BLaER1 (cell line): ENCODE data around the gene MSANTD7.

ENCODE experiments used
- H3K27ac ChIP-seq: shearing (Covaris generic); formaldehyde crosslinking; 2 replicates; pipeline ENCODE4 v1.8.1; 2022
- H3K27me3 ChIP-seq: shearing (Covaris generic); formaldehyde crosslinking; 2 replicates; pipeline ENCODE4 v1.8.1; 2022
- H3K36me3 ChIP-seq: shearing (Covaris generic); formaldehyde crosslinking; 2 replicates; pipeline ENCODE4 v1.8.1; 2022
- H3K4me1 ChIP-seq: shearing (Covaris generic); formaldehyde crosslinking; 2 replicates; pipeline ENCODE4 v1.8.1; 2022
- H3K4me2 ChIP-seq: shearing (Covaris generic); formaldehyde crosslinking; 2 replicates; pipeline ENCODE4 v1.8.1; 2022
- H3K4me3 ChIP-seq: shearing (Covaris generic); formaldehyde crosslinking; 2 replicates; pipeline ENCODE4 v1.8.1; 2022
- H3K9ac ChIP-seq: shearing (Covaris generic); formaldehyde crosslinking; 2 replicates; pipeline ENCODE4 v1.8.1; 2022
- H3K9me3 ChIP-seq: shearing (Covaris generic); formaldehyde crosslinking; 2 replicates; pipeline ENCODE4 v1.8.1; 2022
- H4K20me1 ChIP-seq: shearing (Covaris generic); formaldehyde crosslinking; 2 replicates; pipeline ENCODE4 v1.8.1; 2022
- Cebpa-rat ChIP-seq: shearing (Covaris generic); IDR thresholded peaks from 2 replicates; pipeline ENCODE4 v1.8.1; 2022

Gene MSANTD7

DNA sequence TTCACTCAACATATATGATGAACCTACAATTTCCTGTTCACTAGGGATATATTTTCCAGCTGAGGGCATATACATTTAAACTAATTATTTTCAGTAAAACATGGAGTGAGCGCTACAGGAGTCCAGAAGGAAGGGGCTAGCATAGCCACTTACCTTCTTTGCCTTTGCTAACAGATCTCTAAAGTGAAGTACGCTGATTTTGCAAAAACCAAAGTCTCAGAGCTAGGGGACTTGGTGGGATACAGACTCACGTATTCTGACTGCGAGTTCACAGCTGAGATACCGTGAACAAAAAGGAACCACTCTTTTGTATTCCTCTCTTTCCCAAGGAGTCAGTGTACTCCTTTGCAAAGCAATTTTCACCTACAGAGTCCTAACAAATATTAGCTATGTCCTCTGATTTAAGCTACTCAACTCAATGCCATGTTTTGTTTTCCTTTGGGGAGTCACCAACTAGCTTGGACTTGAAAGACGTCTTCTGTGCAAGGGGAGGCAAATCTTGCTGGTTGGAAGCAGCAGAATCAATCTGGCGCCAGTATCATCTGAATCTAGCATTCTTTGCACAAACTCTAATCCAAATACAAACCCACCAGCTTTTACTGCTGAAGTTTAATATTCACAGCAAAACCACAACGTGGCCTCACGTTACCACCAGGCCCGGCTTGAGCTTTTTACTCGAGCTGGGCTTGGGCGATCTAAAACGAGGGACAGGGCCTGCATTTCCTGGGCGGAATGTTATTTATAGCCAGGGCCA is 926 bp upstream of the MSANTD7 start:
- Histone ChIP-seq H4K20me1 (peaks cover 26% of the 10 kb centered on the region), H3K27me3 (no peaks in the 10 kb centered on the region), H3K4me1 (peaks cover 24% of the 10 kb centered on the region), H3K4me2 (peak overlapping the region; percentile 87), H3K9ac (peak overlapping the region; percentile 96), H3K27ac (peak overlapping the region; percentile 83), H3K36me3 (peaks cover 21% of the 10 kb centered on the region), H3K4me3 (peak overlapping the region; percentile 99), H3K9me3 (no peaks in the 10 kb centered on the region)
- no peak for TF ChIP-seq Cebpa-rat

DNA sequence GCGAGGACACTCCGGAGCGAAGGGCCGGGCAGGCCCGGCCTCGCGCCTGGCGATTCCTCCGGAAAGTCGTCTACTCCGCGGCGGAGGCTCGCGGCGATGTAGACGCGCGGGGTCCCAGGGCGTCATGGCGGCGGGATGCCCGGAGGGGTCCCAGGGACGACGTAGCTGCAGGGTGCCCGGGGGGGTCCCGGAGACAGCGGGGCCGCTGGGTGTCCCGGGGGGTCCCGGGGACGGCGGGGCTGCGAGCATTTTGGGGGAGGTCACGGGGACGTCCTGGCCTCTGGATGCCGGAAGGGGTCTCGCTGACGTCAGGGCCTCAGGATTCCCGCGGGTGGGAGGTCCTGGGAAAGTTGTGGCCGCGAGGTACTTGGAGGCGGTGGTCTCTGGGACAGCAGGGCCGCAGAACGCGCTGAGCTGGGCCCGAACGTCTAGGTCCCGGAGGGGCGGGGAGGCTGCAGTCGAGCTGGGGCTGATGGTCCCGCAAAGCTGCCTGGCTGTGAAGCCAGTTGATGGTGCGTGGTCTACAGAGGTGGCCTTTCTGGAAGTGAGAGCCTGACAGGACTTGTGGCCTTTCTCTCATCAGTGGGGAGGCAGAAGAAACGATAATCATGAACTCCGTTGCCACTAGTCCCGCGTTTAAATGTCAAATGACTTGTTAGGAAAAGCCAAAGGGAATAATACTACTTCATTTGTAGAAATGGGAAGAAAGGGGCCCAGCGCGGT is 637 bp downstream of the MSANTD7 start:
- Histone ChIP-seq H3K9ac (peak overlapping the region; percentile 96), H3K4me3 (peak overlapping the region; percentile 99), H3K4me1 (peaks cover 24% of the 10 kb centered on the region), H3K36me3 (peaks cover 37% of the 10 kb centered on the region), H3K9me3 (no peaks in the 10 kb centered on the region), H3K4me2 (peak overlapping the region; percentile 93), H4K20me1 (peaks cover 35% of the 10 kb centered on the region), H3K27me3 (no peaks in the 10 kb centered on the region), H3K27ac (peak overlapping the region; percentile 94)
- TF ChIP-seq Cebpa-rat, result no peak

DNA sequence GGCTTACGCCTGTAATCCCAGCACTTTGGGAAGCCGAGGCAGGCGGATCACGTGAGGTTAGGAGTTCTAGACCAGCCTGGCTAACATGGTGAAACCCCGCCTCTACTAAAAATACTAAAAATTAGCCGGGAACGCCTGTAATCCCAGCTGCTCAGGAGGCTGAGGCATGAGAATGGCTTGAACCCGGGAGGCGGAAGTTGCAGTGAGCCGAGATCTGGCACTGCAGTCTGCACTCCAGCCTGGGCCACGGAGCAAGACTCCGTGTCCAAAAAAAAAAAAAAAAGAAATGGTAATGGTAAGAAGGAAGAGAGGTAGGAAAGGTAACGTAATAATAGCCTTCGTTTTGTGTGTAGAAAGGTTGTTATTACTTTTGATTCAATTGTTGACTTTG is 1.2 kb downstream of the MSANTD7 start:
- no peak for TF ChIP-seq Cebpa-rat
- H3K9me3 ChIP-seq, result no peaks in the 10 kb centered on the region
- peaks cover 43% of the 10 kb centered on the region for H3K36me3 ChIP-seq

DNA sequence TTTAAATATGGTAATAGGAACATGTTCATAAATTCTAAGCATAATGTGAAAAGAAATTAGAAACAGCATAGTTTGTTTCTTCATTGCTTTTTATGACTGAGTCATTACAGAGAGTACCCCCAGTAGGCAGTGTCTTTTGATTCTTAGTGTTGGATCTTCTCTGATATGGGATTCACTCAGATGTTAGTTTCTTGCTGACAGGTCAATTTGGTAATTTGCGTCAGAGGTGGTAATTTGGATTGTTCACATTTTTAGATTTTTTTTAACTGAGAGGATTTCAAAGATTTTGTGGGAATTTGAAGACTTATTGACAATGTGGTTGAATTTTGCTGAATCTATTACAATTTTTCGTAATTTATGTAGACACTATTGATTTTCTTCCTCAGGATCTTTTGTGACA is 2.1 kb downstream of the MSANTD7 start:
- Histone ChIP-seq H3K4me1 (peaks cover 24% of the 10 kb centered on the region), H3K4me2 (no peak overlapping the region), H3K9ac (no peak overlapping the region), H3K4me3 (no peak overlapping the region), H3K36me3 (peaks cover 51% of the 10 kb centered on the region), H3K27ac (no peak overlapping the region), H3K27me3 (no peaks in the 10 kb centered on the region), H3K9me3 (no peaks in the 10 kb centered on the region), H4K20me1 (peaks cover 45% of the 10 kb centered on the region)
- no peak for TF ChIP-seq Cebpa-rat

More for the DNA sequence above, 1.2 kb downstream of the MSANTD7 start:
- Histone ChIP-seq H4K20me1 (peaks cover 40% of the 10 kb centered on the region), H3K4me2 (peak overlapping the region; percentile 93), H3K4me1 (peaks cover 24% of the 10 kb centered on the region), H3K9ac (peak overlapping the region; percentile 96), H3K27ac (peak overlapping the region; percentile 94), H3K4me3 (peak overlapping the region; percentile 99), H3K27me3 (no peaks in the 10 kb centered on the region)

DNA sequence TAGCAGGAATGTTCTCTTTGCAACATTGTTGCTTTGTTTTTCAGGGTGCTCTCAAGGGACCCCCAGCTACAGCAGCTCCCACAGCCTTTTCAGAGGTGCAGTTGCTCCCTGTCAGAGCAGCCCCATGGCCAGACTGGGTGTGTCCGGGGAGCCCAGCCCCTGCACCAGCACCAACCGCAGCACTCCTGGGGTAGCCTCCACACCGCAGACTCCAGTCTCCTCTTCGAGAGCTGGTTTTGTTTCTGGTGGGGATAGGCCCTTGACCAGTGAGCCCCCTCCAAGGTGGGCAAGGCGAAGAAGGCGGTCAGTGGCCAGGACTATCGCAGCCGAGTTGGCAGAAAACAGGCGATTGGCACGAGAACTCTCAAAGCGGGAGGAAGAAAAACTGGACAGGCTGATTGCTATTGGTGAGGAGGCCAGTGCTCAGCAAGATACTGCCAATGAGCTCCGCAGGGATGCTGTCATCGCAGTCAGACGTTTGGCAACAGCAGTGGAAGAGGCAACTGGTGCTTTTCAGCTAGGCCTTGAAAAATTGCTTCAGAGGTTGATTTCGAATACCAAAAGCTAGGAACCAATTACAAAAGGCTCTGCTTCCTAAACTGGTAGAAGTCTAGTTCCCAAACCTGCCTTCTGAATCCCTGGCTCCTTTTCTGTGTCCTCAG is 5.4 kb downstream of the MSANTD7 start:
- H3K36me3 ChIP-seq, result peaks cover 79% of the 10 kb centered on the region
- no peak overlapping the region for H3K4me2 ChIP-seq

DNA sequence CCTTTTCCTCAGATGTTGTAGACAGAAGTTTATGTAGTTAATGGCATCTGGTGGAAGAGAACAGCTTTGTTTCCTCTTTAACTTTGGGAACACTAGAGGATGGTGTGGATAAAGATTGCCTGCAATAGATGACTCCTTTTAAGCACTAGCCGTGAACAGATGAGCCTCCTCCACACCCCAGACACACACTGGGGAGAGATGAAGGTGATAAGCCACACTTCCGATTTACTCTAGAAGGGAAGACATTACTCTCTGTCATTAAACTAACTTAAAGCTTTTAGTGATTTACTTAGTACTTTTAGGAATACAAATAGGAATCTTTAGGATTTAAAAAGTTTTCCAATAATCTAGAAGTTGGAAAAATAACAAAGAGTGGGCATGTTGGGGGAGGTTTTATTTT is 6.8 kb downstream of the MSANTD7 start:
- Histone ChIP-seq H3K4me1 (peaks cover 10% of the 10 kb centered on the region; the same call in 1 of the 2 replicates), H3K4me3 (no peak overlapping the region), H3K27ac (no peak overlapping the region), H4K20me1 (peaks cover 58% of the 10 kb centered on the region), H3K9ac (no peak overlapping the region), H3K4me2 (no peak overlapping the region), H3K36me3 (peaks cover 90% of the 10 kb centered on the region), H3K9me3 (no peaks in the 10 kb centered on the region), H3K27me3 (no peaks in the 10 kb centered on the region)
- TF ChIP-seq Cebpa-rat, result no peak

More for the DNA sequence above, 5.4 kb downstream of the MSANTD7 start:
- H3K4me1 ChIP-seq, result peaks cover 13% of the 10 kb centered on the region
- H3K27me3 ChIP-seq, result no peaks in the 10 kb centered on the region
- TF ChIP-seq Cebpa-rat, result no peak
- H3K9ac ChIP-seq, result no peak overlapping the region
- peaks cover 66% of the 10 kb centered on the region for H4K20me1 ChIP-seq
- H3K4me3 ChIP-seq, result no peak overlapping the region
- no peak overlapping the region for H3K27ac ChIP-seq
- H3K9me3 ChIP-seq, result no peaks in the 10 kb centered on the region

DNA sequence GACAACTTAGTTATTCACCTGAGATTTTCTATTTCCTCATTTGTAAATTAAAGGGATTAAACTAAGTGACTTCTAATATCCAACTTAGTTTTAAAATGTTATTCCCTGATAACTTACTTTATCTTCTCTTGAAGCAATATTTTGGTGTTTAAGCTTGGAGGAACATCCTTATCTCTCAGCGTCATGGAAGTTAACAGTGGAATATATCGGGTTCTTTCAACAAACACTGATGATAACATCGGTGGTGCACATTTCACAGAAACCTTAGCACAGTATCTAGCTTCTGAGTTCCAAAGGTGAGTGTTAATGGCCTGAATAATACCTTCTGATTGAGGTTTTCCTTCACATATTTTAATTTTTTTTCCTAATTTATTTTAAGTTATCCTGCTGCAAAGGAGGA is 14.1 kb downstream of the MSANTD7 start:
- Histone ChIP-seq H3K27me3 (no peaks in the 10 kb centered on the region), H3K9me3 (no peaks in the 10 kb centered on the region), H3K4me1 (0 out of 2 replicates have a peak, but pooled peaks cover 7% of the 10 kb centered on the region), H3K4me3 (no peak overlapping the region), H3K36me3 (peaks cover 63% of the 10 kb centered on the region), H3K27ac (no peak overlapping the region), H4K20me1 (peaks cover 9% of the 10 kb centered on the region; the same call in 1 of the 2 replicates), H3K4me2 (no peak overlapping the region), H3K9ac (no peak overlapping the region)
- TF ChIP-seq Cebpa-rat, result no peak

DNA sequence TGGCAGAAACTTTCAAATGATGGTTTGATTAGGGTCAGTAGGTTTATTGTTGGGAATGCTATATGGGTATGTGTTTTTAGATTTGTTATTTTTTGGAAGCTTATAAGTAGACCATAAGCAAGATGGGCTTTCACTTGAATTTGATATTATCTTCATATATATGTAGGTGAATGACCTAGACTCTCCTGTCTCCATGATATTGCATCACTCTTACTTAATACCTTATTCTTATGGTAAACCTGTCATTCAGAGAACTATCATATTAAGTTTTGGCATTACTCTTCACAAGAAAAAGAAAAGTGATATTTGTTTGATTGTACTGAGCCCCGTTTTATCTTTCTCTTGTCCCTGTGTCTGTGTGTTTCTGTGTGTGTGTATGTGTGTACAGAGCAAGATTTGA is 17.3 kb downstream of the MSANTD7 start:
- H3K9ac ChIP-seq, result no peak overlapping the region
- peaks cover 65% of the 10 kb centered on the region for H3K36me3 ChIP-seq
- H3K27me3 ChIP-seq, result no peaks in the 10 kb centered on the region
- H3K9me3 ChIP-seq, result no peaks in the 10 kb centered on the region
- no peak overlapping the region for H3K4me3 ChIP-seq
- no peak overlapping the region for H3K27ac ChIP-seq
- H4K20me1 ChIP-seq, result peaks cover 12% of the 10 kb centered on the region
- no peak for TF ChIP-seq Cebpa-rat
- H3K4me2 ChIP-seq, result no peak overlapping the region
- no peaks in the 10 kb centered on the region for H3K4me1 ChIP-seq

DNA sequence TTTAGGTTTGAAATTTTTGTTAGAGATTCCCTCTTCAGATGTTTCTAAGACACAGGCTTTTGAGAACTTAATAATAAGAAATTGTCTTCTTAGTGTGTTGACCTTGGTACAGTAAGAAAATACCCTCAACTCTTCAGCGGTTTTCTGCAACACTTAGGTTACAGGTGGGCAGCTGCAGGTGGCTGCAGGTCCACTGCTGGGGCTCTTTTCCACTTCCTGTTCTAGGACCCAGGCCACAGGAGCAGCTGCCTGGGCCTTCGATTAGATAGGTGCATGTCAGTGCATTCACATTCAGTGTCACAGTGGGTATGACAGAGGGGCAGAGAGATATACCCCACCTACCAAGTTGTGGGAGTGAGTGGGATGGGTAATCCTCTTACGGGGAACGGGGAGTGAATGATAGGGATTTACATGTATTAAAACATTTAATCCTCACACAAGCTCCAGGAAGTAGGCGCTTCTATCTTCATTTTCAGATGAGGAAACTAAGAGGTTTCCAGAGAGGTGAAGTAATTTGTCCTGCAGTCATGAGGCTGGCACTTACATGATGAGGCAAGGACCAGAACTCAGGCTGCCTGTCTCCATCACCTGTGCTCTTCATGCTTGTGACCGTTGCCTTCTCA is 20.3 kb downstream of the MSANTD7 start:
- Histone ChIP-seq H3K27me3 (no peaks in the 10 kb centered on the region), H3K36me3 (peaks cover 81% of the 10 kb centered on the region), H4K20me1 (peaks cover 12% of the 10 kb centered on the region), H3K27ac (no peak overlapping the region), H3K4me1 (no peaks in the 10 kb centered on the region), H3K4me2 (no peak overlapping the region), H3K9me3 (no peaks in the 10 kb centered on the region), H3K4me3 (no peak overlapping the region), H3K9ac (no peak overlapping the region)
- TF ChIP-seq Cebpa-rat, result no peak
